Transverse colon (tissue), 4 donors: ENCODE data around the gene MAML1. TPM values are rescaled to one million over a fixed set of nuclear protein-coding genes. Genes with fewer than 3 reads are reported as not detected.

ENCODE experiments used
- DNase-seq: peaks from one replicate; pipeline ENCODE4 v3.0.0-alpha.2; 2019
- H3K27ac ChIP-seq, 4 donors: fragments of 200-600 bp; sonication (generic); 2 replicates each; pipeline ENCODE4 v1.5.1; 2016 to 2018; ENCODE audit warnings: inconsistent platforms in 4 of 4
- H3K27me3 ChIP-seq: fragments of 200-600 bp; sonication (generic); 2 replicates; pipeline ENCODE4 v1.5.1; 2017; ENCODE audit warnings: inconsistent platforms
- H3K36me3 ChIP-seq, 4 donors: fragments of 200-600 bp; sonication (generic); 2 replicates each; pipeline ENCODE4 v1.5.1; 2017 to 2019; ENCODE audit warnings: inconsistent platforms in 4 of 4
- H3K4me1 ChIP-seq, 4 donors: fragments of 200-600 bp; sonication (generic); 2 replicates each; pipeline ENCODE4 v1.5.1; 2017 to 2020; ENCODE audit warnings: inconsistent platforms in 4 of 4
- H3K4me3 ChIP-seq, 4 donors: fragments of 200-600 bp; sonication (generic); 1 replicate in 1 of 4; 2 replicates in 3 of 4; pipeline versions ENCODE4 v1.5.1 to v1.6.1; 2017 to 2019; ENCODE audit warnings: inconsistent platforms in 4 of 4
- H3K9me3 ChIP-seq, 2 donors: fragments of 200-600 bp; sonication (generic); 2 replicates each; pipeline ENCODE4 v1.5.1; 2017 to 2019; ENCODE audit warnings: inconsistent platforms in 2 of 2
- EP300 ChIP-seq: sonication (generic); formaldehyde crosslinking; IDR thresholded peaks from one replicate; pipeline ENCODE4 v1.6.1; 2017; ENCODE audit warnings: antibody characterized with exemption, low read depth
- POLR2A ChIP-seq: fragments of 450-650 bp; IDR thresholded peaks from one replicate; pipeline ENCODE4 v1.6.1; 2016; ENCODE audit warnings: antibody characterized with exemption, mild to moderate bottlenecking, moderate library complexity
- POLR2AphosphoS5 ChIP-seq, 3 donors: sonication (generic); formaldehyde crosslinking; IDR thresholded peaks; one replicate each; pipeline ENCODE4 v1.6.1; 2016; ENCODE audit warnings: antibody characterized with exemption in 3 of 3
- WGBS, 2 donors: methylation state at CpG; one replicate each; pipeline ENCODE4 v1.1.5; 2018; ENCODE audit warnings: low coverage in 1 of 2; 5-methylcytosine and 5-hydroxymethylcytosine counted together
- in situ Hi-C, 4 donors: fragments of 200-750 bp; cut with MboI; loops; one replicate each; pipeline versions ENCODE4 v1.15.0 to v1.15.1; 2017; ENCODE audit warnings: low sequenced_read_pairs in 3 of 4, low pct_ligation_motif_present in 1 of 4, low pct_unique_long_range_greater_than_20kb in 1 of 4
- intact Hi-C: fragments of 100-400 bp; cut with DNase I; formaldehyde crosslinking; loops from one replicate; pipeline ENCODE4 v1.15.1; 2023; ENCODE audit warnings: low total_unique reads
- total RNA-seq, 4 donors: library from RNA; depleted of rRNA; stranded (reverse); fragments of >200 nt; gene quantifications; one replicate each; pipeline ENCODE4 v1.1.0, GENCODE V29; 2016
- TF ChIP-seq, protein P1 (sequence below), 5 experiments: fragments of 200-600 bp in 3 of 5; fragments of 450-650 bp in 2 of 5; sonication (generic) in 3 of 5; IDR thresholded peaks; 1 replicate in 2 of 5; 2 replicates in 3 of 5; pipeline ENCODE4 v1.5.1; 2016 to 2017; ENCODE audit warnings: antibody characterized with exemption in 5 of 5, inconsistent platforms in 3 of 5, mild to moderate bottlenecking in 2 of 5, moderate library complexity in 1 of 5

The MAML1 gene
- total RNA-seq, 4 donors from 2014 or later: 22.8 to 28.7 (median 27.3) TPM

DNA sequence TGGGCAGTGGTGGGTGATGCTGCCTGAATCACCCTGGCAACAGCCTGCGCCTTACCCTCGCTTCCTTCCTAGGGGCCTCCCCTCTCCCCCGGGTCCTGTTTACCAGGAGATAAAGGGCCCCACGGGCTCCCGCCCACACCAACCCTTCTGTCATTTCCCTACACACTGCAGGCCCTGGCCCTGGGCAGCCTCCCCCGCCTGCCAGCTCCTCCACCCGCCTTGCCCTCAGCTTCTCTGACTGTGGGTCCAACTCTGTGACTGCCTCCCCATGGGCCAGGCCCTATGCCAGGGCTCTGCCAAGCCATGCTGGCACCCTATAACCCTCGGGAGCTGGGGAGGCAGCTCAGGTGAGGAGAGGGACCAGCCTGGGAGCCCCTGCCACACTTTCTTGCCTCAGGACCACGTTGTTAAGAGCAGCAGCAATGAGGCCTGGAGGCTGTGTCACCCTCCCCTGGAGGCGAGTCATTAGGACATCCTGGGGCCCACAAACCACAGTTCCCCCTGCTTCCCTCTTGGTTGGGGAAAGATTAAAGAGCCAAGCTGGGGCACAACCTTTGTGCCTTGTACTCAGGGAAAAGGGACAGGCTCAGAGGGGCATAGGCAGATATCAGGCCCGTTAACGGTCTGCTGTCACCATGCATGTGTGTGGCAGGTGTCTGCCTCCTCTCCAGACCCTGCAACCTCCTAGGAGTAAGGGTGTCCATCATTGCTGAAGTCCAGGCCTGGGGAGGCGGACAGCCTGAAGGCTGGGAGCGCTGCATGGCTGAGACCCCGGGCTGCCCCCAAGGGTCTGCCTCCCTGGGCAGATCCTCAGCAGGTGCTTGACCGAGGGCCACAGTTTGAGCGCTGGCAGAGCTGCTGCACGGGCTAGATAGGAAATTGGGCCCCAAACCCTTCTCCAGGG, 71.3 kb downstream of the MAML1 start:
- no peak for DNase-seq
- Histone ChIP-seq H3K36me3 (peaks cover 0 to 24% (median 16%) of the 10 kb centered on the region in 4 donors), H3K4me3 (peak overlapping the region in 1 of 4 donors; percentile 69), H3K27me3 (no peaks in the 10 kb centered on the region), H3K4me1 (peaks cover 40 to 55% (median 47%) of the 10 kb centered on the region in 4 donors), H3K27ac (peak overlapping the region; percentile 96 to 100 (median 99)), H3K9me3 (no peaks in the 10 kb centered on the region)
- in situ Hi-C loops (no loop called here), intact Hi-C loops (loop anchor here (5.0 kb wide), 1 partner anchor 103 kb away; the partner anchor contains the start of gene TBC1D9B)
- TF ChIP-seq EP300 (no peak), POLR2AphosphoS5 (IDR thresholded peaks at IDR 0.05) (no peak)
- TF ChIP-seq, protein P1, sequence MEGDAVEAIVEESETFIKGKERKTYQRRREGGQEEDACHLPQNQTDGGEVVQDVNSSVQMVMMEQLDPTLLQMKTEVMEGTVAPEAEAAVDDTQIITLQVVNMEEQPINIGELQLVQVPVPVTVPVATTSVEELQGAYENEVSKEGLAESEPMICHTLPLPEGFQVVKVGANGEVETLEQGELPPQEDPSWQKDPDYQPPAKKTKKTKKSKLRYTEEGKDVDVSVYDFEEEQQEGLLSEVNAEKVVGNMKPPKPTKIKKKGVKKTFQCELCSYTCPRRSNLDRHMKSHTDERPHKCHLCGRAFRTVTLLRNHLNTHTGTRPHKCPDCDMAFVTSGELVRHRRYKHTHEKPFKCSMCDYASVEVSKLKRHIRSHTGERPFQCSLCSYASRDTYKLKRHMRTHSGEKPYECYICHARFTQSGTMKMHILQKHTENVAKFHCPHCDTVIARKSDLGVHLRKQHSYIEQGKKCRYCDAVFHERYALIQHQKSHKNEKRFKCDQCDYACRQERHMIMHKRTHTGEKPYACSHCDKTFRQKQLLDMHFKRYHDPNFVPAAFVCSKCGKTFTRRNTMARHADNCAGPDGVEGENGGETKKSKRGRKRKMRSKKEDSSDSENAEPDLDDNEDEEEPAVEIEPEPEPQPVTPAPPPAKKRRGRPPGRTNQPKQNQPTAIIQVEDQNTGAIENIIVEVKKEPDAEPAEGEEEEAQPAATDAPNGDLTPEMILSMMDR (IDR thresholded peaks at IDR 0.05): no peak
- WGBS, 2 donors: 48% methylated on average over 17 of the region's 18 CpGs; no CpG with 5 or more reads in 1 of the 2 donors

DNA sequence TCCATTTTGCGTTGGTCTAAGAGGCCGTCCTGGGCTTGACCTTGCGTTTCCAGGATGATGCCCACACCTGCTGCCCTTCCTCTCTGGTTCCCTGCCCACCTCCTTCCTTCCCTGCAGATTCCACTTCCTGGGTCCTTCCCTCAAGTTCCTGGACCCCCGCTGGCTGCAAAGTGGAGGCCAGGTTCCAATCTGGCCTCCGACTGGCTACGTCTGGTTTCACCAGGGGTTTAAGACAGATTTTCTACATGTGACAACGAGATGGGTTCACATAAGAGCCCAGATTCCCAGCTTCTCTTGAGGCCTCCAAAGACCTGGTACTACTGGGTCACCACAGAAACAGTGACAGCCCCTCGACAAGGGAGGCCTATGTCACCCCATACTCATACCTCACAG, 71.9 kb downstream of the MAML1 start:
- Histone ChIP-seq H3K9me3 (no peaks in the 10 kb centered on the region), H3K36me3 (peaks cover 0 to 17% (median 12%) of the 10 kb centered on the region in 4 donors), H3K27me3 (no peaks in the 10 kb centered on the region), H3K27ac (peak overlapping the region; percentile 96 to 100 (median 99)), H3K4me3 (peak overlapping the region in 2 of 4 donors; percentile 69 to 93), H3K4me1 (peaks cover 40 to 55% (median 47%) of the 10 kb centered on the region in 4 donors)
- in situ Hi-C loops: no loop called here
- 81% methylated on average over 8 of the region's 8 CpGs; no CpG with 5 or more reads in 1 of the 2 donors for WGBS, 2 donors
- intact Hi-C loops: loop anchor here (5.0 kb wide), 1 partner anchor 103 kb away; the partner anchor contains the start of gene TBC1D9B
- TF ChIP-seq POLR2A (no peak), EP300 (no peak), POLR2AphosphoS5 (IDR thresholded peaks at IDR 0.05) (no peak)
- TF ChIP-seq, protein P1 (IDR thresholded peaks at IDR 0.05): no peak
- DNase-seq: no peak

DNA sequence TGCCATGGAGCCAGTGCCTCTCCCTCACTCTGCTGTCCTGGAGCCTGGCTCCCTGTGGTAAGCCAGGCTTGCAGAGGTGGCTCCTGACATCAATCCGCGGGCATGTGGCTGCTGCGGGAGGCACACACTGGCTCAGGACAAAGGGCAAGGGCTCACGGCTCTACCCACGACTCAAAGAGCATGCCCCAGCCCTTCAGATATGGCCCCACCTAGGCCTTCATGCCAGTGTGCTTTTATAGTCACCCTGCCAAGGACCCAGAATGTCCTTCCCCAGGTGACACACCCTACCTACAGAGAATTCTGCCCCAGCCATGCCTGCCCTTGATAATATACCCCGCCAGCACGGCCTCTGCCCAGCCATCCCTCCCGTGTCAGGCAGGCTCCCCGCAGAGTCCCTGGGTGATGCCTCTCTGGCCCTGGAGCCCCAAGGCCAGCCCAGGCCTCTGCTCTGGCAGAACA, 72.5 kb downstream of the MAML1 start:
- peak overlapping the region; percentile 96 to 100 (median 99) for H3K27ac ChIP-seq
- TF ChIP-seq, protein P1 (IDR thresholded peaks at IDR 0.05): no peak
- TF ChIP-seq POLR2AphosphoS5 (IDR thresholded peaks at IDR 0.05): peak; percentile 50 to 89 (median 80)
- no peak for TF ChIP-seq EP300
- TF ChIP-seq POLR2A: peak; percentile 89
- intact Hi-C loops: loop anchor here (5.0 kb wide), 1 partner anchor 73 kb away; the partner anchor contains the start of gene MAML1
- in situ Hi-C loops: no loop called here
- 46% methylated on average over 9 of the region's 9 CpGs; no CpG with 5 or more reads in 1 of the 2 donors for WGBS, 2 donors
- DNase-seq: peak; percentile 87
- H3K27me3 ChIP-seq: no peaks in the 10 kb centered on the region
- H3K9me3 ChIP-seq: no peaks in the 10 kb centered on the region
- H3K4me1 ChIP-seq: peaks cover 40 to 55% (median 47%) of the 10 kb centered on the region in 4 donors
- H3K4me3 ChIP-seq: peak overlapping the region; percentile 69 to 93 (median 88)
- H3K36me3 ChIP-seq: peaks cover 0 to 12% (median 7%) of the 10 kb centered on the region in 4 donors
